ENCODE measurements around the gene CYP26C1. TPM values are rescaled to one million over a fixed set of nuclear protein-coding genes. Genes with fewer than 3 reads are reported as not detected.

Gene CYP26C1
- polyA plus RNA-seq, 4 donors = 0.01 TPM; not detected in 3

DNA sequence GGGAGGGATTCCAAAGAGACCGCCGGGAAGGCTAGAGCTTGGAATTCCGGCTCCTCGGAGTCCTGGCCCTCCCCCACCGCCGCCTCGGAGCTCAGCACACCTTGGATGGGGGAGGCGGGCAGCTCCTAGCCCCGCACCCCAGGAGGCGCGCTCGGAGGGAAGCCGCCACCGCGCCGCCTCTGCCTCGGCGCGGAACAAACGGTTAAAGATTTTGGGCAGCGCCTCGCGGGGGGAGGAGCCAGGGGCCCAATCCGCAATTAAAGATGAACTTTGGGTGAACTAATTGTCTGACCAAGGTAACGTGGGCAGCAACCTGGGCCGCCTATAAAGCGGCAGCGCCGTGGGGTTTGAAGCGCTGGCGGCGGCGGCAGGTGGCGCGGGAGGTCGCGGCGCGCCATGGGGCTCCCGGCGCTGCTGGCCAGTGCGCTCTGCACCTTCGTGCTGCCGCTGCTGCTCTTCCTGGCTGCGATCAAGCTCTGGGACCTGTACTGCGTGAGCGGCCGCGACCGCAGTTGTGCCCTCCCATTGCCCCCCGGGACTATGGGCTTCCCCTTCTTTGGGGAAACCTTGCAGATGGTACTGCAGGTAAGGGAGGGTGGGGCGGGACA lies 13.0 kb downstream of the CYP26C1 start, which contains the start of gene CYP26A1:
CYP26A1 (plus strand) TSS at position 355 of the 608 bp plus-strand sequence; CDS start at position 397, 42 bp downstream.
- Histone ChIP-seq H3K36me3 (ENCODE audit: control insufficient read depth in 3 of 3, insufficient read depth in 2 of 3, low read depth in 1 of 3, low read length in 3 of 3) (no peaks in the 10 kb centered on the region), H3K27me3 (ENCODE audit: control insufficient read depth in 3 of 3, insufficient read depth in 3 of 3, low read length in 3 of 3) (peaks cover 21 to 88% (median 48%) of the 10 kb centered on the region in 3 donors), H3K4me3 (ENCODE audit: low read depth in 1 of 3, low read length in 3 of 3) (peak within 1 kb of the TSS in 2 of 3 donors; percentile 10 to 12), H3K4me1 (ENCODE audit: control insufficient read depth in 3 of 3, insufficient read depth in 2 of 3, low read depth in 1 of 3, low read length in 2 of 3) (peaks cover 0 to 26% (median 2%) of the 10 kb centered on the region in 3 donors), H3K27ac (ENCODE audit: low read depth in 1 of 3, low read length in 2 of 3) (no peak within 1 kb of the TSS), H3K9me3 (ENCODE audit: control insufficient read depth in 2 of 2, insufficient read depth in 1 of 2, low read depth in 1 of 2, low read length in 1 of 2) (no peaks in the 10 kb centered on the region)
- 0 to 1% (median 1%) methylated on average over 46 to 52 of the region's 52 CpGs for WGBS, 3 donors
- peak in 1 of 2 donors; percentile 48 for DNase-seq
- FAIRE-seq = no peak

- whole genome bisulfite sequencing, 3 donors = 1 to 4% (median 1%) methylated on average over 34 to 40 of the region's 40 CpGs
These were observed 13.6 kb downstream of the CYP26C1 start for GRCh38 chr10:93074147-93074596.

GRCh38 chr10:93074597-93075368 lies 14.2 kb downstream of the CYP26C1 start:
- peak in 1 of 2 donors; percentile 39 for DNase-seq
- peaks cover 21 to 80% (median 42%) of the 10 kb centered on the region in 3 donors for H3K27me3 ChIP-seq (ENCODE audit: control insufficient read depth in 3 of 3, insufficient read depth in 3 of 3, low read length in 3 of 3)
- H3K4me1 ChIP-seq (ENCODE audit: control insufficient read depth in 3 of 3, insufficient read depth in 2 of 3, low read depth in 1 of 3, low read length in 2 of 3) = peaks cover 0 to 26% (median 2%) of the 10 kb centered on the region in 3 donors

More at GRCh38 chr10:93074147-93074596, 13.6 kb downstream of the CYP26C1 start:
- Histone ChIP-seq H3K27me3 (ENCODE audit: control insufficient read depth in 3 of 3, insufficient read depth in 3 of 3, low read length in 3 of 3) (peaks cover 21 to 82% (median 44%) of the 10 kb centered on the region in 3 donors), H3K9me3 (ENCODE audit: control insufficient read depth in 2 of 2, insufficient read depth in 1 of 2, low read depth in 1 of 2, low read length in 1 of 2) (no peaks in the 10 kb centered on the region), H3K4me1 (ENCODE audit: control insufficient read depth in 3 of 3, insufficient read depth in 2 of 3, low read depth in 1 of 3, low read length in 2 of 3) (peaks cover 0 to 26% (median 2%) of the 10 kb centered on the region in 3 donors), H3K27ac (ENCODE audit: low read depth in 1 of 3, low read length in 2 of 3) (no peak overlapping the region), H3K4me3 (ENCODE audit: low read depth in 1 of 3, low read length in 3 of 3) (no peak overlapping the region), H3K36me3 (ENCODE audit: control insufficient read depth in 3 of 3, insufficient read depth in 2 of 3, low read depth in 1 of 3, low read length in 3 of 3) (no peaks in the 10 kb centered on the region)
- FAIRE-seq (no peak), DNase-seq (peak in 1 of 2 donors; percentile 38)

DNA sequence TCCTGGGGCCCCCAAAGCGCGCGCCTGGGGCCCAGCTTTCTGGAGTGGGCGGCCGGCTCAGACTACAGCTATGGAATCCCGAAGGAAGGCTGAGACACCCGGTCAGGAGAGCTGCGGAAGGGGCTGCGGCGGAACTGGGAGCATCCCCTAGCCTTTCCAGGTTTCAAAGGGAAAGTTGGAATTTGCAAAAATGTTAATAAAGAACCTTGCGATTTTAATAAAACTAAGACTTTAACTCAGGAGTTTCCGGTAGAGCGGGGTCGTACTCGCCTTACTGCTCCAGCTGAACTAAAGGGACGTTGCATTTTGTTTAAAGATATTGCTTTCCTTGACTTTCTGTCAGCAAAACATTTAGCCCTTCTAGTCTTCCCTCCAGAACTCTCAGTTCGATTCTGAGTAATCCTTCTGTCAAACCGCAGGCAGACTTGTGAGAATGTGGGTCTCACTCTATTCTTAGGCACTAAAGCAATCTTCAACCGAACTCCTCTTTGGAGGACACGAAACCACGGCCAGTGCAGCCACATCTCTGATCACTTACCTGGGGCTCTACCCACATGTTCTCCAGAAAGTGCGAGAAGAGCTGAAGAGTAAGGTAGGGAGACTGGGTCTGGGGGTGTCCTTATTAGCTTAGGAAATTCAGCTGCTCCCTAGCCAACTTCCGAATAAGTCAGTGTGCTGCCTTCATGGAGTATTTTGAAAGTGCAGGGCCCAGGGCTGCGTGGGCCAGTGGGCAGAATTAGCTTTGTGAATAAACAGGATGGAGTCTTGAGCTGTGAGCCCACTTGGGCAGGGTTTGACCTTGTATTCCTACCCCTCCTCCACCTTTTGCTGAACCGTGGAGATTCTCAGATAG lies 15.0 kb downstream of the CYP26C1 start:
- WGBS, 3 donors = 21 to 27% (median 23%) methylated on average over 25 of the region's 25 CpGs
- Histone ChIP-seq H3K9me3 (ENCODE audit: control insufficient read depth in 2 of 2, insufficient read depth in 1 of 2, low read depth in 1 of 2, low read length in 1 of 2) (no peaks in the 10 kb centered on the region), H3K27me3 (ENCODE audit: control insufficient read depth in 3 of 3, insufficient read depth in 3 of 3, low read length in 3 of 3) (peaks cover 21 to 76% (median 36%) of the 10 kb centered on the region in 3 donors), H3K4me3 (ENCODE audit: low read depth in 1 of 3, low read length in 3 of 3) (no peak overlapping the region), H3K27ac (ENCODE audit: low read depth in 1 of 3, low read length in 2 of 3) (no peak overlapping the region), H3K36me3 (ENCODE audit: control insufficient read depth in 3 of 3, insufficient read depth in 2 of 3, low read depth in 1 of 3, low read length in 3 of 3) (no peaks in the 10 kb centered on the region), H3K4me1 (ENCODE audit: control insufficient read depth in 3 of 3, insufficient read depth in 2 of 3, low read depth in 1 of 3, low read length in 2 of 3) (peaks cover 0 to 31% (median 2%) of the 10 kb centered on the region in 3 donors)
- FAIRE-seq = no peak
- DNase-seq = no peak

More at GRCh38 chr10:93074597-93075368, 14.2 kb downstream of the CYP26C1 start:
- Histone ChIP-seq H3K27ac (ENCODE audit: low read depth in 1 of 3, low read length in 2 of 3) (no peak overlapping the region), H3K9me3 (ENCODE audit: control insufficient read depth in 2 of 2, insufficient read depth in 1 of 2, low read depth in 1 of 2, low read length in 1 of 2) (no peaks in the 10 kb centered on the region), H3K36me3 (ENCODE audit: control insufficient read depth in 3 of 3, insufficient read depth in 2 of 3, low read depth in 1 of 3, low read length in 3 of 3) (no peaks in the 10 kb centered on the region), H3K4me3 (ENCODE audit: low read depth in 1 of 3, low read length in 3 of 3) (no peak overlapping the region)
- WGBS, 3 donors = 3 to 9% (median 4%) methylated on average over 67 of the region's 67 CpGs
- no peak for FAIRE-seq

DNA sequence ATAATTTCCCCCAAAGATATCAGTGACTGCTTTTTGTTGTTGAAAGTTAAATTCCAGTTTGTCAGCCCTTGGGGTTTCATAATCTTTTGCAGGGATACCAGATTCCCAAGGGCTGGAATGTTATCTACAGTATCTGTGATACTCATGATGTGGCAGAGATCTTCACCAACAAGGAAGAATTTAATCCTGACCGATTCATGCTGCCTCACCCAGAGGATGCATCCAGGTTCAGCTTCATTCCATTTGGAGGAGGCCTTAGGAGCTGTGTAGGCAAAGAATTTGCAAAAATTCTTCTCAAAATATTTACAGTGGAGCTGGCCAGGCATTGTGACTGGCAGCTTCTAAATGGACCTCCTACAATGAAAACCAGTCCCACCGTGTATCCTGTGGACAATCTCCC lies 16.3 kb downstream of the CYP26C1 start:
- FAIRE-seq (no peak), DNase-seq (no peak)
- Histone ChIP-seq H3K4me1 (ENCODE audit: control insufficient read depth in 3 of 3, insufficient read depth in 2 of 3, low read depth in 1 of 3, low read length in 2 of 3) (peaks cover 0 to 31% (median 2%) of the 10 kb centered on the region in 3 donors), H3K36me3 (ENCODE audit: control insufficient read depth in 3 of 3, insufficient read depth in 2 of 3, low read depth in 1 of 3, low read length in 3 of 3) (no peaks in the 10 kb centered on the region), H3K27ac (ENCODE audit: low read depth in 1 of 3, low read length in 2 of 3) (no peak overlapping the region), H3K9me3 (ENCODE audit: control insufficient read depth in 2 of 2, insufficient read depth in 1 of 2, low read depth in 1 of 2, low read length in 1 of 2) (no peaks in the 10 kb centered on the region), H3K4me3 (ENCODE audit: low read depth in 1 of 3, low read length in 3 of 3) (no peak overlapping the region), H3K27me3 (ENCODE audit: control insufficient read depth in 3 of 3, insufficient read depth in 3 of 3, low read length in 3 of 3) (peaks cover 21 to 64% (median 31%) of the 10 kb centered on the region in 3 donors)
- 37 to 69% (median 39%) methylated on average over 2 of the region's 2 CpGs for WGBS, 3 donors

DNA sequence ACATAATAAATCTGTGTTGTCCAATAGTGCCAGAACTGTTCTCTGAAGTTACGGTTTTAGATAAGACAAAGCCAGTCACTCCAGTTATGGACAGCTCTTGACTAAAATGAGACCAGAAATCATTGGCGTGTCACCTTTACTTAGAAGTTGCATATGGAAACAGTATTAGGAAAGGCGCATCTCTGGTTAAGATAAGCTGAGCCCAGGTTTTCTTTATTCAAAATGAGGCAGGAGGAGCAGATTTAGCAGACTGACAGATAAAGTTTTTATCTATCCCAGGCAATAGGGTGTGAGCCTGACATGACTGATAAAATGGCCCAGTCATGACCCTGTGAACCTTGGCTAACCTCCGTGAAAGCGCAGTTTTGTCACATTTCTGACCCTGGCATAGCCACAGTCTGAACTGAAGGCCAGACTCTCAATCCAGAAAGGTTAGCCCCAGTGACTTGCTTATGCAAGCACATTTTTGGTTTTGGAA lies 17.3 kb downstream of the CYP26C1 start:
- no peak for FAIRE-seq
- peaks cover 0 to 24% (median 0%) of the 10 kb centered on the region in 3 donors for H3K4me1 ChIP-seq (ENCODE audit: control insufficient read depth in 3 of 3, insufficient read depth in 2 of 3, low read depth in 1 of 3, low read length in 2 of 3)
- peaks cover 16 to 54% (median 27%) of the 10 kb centered on the region in 3 donors for H3K27me3 ChIP-seq (ENCODE audit: control insufficient read depth in 3 of 3, insufficient read depth in 3 of 3, low read length in 3 of 3)
- no peaks in the 10 kb centered on the region for H3K9me3 ChIP-seq (ENCODE audit: control insufficient read depth in 2 of 2, insufficient read depth in 1 of 2, low read depth in 1 of 2, low read length in 1 of 2)
- H3K4me3 ChIP-seq (ENCODE audit: low read depth in 1 of 3, low read length in 3 of 3) = no peak overlapping the region
- H3K36me3 ChIP-seq (ENCODE audit: control insufficient read depth in 3 of 3, insufficient read depth in 2 of 3, low read depth in 1 of 3, low read length in 3 of 3) = no peaks in the 10 kb centered on the region
- 12 to 63% (median 46%) methylated on average over 5 of the region's 5 CpGs for WGBS, 3 donors
- no peak for DNase-seq
- no peak overlapping the region for H3K27ac ChIP-seq (ENCODE audit: low read depth in 1 of 3, low read length in 2 of 3)

- Histone ChIP-seq H3K4me3 (ENCODE audit: low read depth in 1 of 3, low read length in 3 of 3) (no peak overlapping the region), H3K27ac (ENCODE audit: low read depth in 1 of 3, low read length in 2 of 3) (no peak overlapping the region), H3K9me3 (ENCODE audit: control insufficient read depth in 2 of 2, insufficient read depth in 1 of 2, low read depth in 1 of 2, low read length in 1 of 2) (no peaks in the 10 kb centered on the region), H3K4me1 (ENCODE audit: control insufficient read depth in 3 of 3, insufficient read depth in 2 of 3, low read depth in 1 of 3, low read length in 2 of 3) (peaks cover 0 to 11% (median 0%) of the 10 kb centered on the region in 3 donors), H3K36me3 (ENCODE audit: control insufficient read depth in 3 of 3, insufficient read depth in 2 of 3, low read depth in 1 of 3, low read length in 3 of 3) (no peaks in the 10 kb centered on the region), H3K27me3 (ENCODE audit: control insufficient read depth in 3 of 3, insufficient read depth in 3 of 3, low read length in 3 of 3) (peaks cover 4 to 35% (median 14%) of the 10 kb centered on the region in 3 donors)
- 44 to 66% (median 63%) methylated on average over 9 of the region's 9 CpGs for WGBS, 3 donors
- FAIRE-seq (no peak), DNase-seq (no peak)
These were observed 19.2 kb downstream of the CYP26C1 start for GRCh38 chr10:93079663-93080349.
